ENCODE results near the gene CMBL.

DNA sequence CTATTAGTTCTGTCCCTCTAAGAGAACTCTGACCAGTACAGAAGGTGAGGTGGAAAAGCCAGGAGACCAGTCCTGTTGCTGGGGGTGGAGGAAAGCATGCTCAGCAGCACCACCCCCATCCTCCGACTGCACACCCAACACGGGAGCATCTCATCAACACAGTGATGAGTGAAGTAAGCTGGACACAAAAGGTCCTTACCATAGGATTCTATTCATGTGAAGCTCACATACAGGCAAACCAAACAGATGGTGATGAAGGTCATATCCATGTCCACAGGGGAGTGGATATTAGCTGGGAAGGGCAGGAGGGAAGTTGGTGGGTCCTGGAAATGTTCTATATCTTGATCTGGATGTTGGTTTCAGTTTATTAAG lies 31.0 kb upstream of the CMBL start:
- TF ChIP-seq, protein P1, sequence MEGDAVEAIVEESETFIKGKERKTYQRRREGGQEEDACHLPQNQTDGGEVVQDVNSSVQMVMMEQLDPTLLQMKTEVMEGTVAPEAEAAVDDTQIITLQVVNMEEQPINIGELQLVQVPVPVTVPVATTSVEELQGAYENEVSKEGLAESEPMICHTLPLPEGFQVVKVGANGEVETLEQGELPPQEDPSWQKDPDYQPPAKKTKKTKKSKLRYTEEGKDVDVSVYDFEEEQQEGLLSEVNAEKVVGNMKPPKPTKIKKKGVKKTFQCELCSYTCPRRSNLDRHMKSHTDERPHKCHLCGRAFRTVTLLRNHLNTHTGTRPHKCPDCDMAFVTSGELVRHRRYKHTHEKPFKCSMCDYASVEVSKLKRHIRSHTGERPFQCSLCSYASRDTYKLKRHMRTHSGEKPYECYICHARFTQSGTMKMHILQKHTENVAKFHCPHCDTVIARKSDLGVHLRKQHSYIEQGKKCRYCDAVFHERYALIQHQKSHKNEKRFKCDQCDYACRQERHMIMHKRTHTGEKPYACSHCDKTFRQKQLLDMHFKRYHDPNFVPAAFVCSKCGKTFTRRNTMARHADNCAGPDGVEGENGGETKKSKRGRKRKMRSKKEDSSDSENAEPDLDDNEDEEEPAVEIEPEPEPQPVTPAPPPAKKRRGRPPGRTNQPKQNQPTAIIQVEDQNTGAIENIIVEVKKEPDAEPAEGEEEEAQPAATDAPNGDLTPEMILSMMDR (IDR thresholded peaks at IDR 0.05; ENCODE audit: poor library complexity) = no peak
- no peak for TF ChIP-seq EZH2 (IDR thresholded peaks at IDR 0.05; ENCODE audit: borderline replicate concordance)
- no peak for TF ChIP-seq EZH2phosphoT487 (IDR thresholded peaks at IDR 0.05; ENCODE audit: low read depth, severe bottlenecking, unreplicated experiment)
